GM21529 (cell line): ENCODE measurements around the gene NHLH1.
"Not testable (repeated sequence)": the region's sequence is repeated elsewhere in the genome, so short reads cannot be mapped to it uniquely, and the experiment has no call there.

Experiments used
- ATAC-seq: cut with Tn5 transposase; IDR thresholded peaks from one replicate; pipeline ENCODE4 v1.9.1; 2021; ENCODE audit not compliant: unreplicated experiment

Gene NHLH1

DNA sequence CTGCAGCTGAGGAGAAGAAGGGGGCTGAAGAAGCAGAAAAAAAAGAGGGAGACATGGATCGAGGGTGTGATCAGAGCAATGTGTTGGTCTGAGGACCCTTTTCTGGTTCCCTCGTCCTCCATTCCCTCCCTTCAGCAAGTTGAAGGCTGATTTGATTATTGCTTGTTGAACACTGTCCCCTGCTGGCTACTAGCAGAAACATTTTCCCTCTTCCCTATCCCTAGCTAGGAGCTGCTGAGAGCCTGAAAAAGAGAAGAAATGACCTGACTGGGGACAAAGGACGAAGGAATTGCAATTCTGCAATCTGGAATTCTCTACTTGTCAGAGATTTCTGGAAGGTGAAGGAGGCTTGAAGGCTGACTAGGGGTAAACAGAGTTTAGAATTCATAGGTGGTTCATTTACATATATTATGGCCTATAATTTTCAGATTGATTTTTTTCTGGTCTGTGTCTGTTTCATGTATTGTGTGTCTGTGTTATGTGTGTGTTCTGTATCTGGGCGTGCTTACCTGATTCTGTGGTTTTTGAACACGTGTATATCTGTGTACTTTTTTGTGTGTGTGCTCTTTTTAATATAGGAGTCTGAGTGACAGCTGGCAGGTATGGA, 9.8 kb downstream of the NHLH1 start:
- no peak for ATAC-seq

DNA sequence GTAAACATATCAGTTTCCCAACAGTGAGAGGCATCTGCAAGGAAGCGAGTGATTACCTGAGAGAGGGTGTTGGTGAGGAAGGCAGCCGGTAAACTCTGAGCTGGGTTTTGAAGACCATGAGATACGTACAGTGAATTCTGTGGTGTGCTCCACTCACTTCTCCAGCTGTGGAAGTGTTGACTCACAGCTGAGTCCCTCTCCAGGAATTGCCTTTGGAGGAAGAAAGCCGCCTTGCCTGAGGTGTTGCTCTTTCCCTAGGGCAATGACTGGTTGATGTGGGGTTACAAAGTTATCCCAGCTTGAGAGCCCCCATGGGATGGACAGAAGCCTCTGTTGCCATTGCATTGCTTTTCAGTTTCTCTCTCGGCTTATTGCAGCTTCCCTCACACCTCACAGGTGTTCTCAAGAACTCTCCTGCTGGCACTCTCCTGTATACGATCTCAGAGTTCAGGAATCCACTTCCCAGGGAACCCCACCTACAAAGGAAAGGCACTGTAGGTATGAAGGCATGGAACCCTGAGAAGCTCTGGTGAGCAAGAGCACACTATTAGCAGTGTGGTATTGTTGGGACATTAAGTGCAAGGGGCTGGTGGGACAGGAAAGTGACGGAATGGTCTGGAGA, 10.8 kb downstream of the NHLH1 start:
- ATAC-seq = no peak

DNA sequence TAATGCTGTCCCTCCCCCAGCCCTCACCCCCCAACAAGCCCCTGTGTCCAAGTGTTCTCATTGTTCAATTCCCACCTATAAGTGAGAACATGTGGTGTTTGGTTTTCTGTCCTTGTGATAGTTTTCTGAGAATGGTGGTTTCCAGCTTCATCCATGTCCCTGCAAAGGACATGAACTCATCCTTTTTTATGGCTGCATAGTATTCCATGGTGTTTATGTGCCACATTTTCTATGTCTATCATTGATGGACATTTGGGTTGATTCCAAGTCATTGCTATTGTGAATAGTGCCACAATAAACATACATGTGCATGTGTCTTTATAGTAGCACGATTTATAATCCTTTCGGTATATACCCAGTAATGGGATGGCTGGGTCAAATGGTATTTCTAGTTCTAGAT, 17.9 kb downstream of the NHLH1 start:
- ATAC-seq = not testable (repeated sequence)

DNA sequence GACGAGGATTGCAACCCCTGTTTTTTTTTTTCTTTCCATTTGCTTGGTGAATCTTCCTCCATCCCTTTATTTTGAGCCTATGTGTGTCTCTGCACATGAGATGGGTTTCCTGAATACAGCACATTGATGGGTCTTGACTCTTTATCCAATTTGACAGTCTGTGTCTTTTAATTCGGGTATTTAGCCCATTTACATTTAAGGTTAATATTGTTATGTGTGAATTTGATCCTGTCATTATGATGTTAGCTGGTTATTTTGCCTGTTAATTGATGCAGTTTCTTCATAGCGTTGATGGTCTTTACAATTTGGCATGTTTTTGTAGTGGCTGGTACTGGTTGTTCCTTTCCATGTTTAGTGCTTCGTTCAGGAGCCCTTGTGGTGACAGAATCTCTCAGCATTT, 21.5 kb downstream of the NHLH1 start:
- not testable (repeated sequence) for ATAC-seq

DNA sequence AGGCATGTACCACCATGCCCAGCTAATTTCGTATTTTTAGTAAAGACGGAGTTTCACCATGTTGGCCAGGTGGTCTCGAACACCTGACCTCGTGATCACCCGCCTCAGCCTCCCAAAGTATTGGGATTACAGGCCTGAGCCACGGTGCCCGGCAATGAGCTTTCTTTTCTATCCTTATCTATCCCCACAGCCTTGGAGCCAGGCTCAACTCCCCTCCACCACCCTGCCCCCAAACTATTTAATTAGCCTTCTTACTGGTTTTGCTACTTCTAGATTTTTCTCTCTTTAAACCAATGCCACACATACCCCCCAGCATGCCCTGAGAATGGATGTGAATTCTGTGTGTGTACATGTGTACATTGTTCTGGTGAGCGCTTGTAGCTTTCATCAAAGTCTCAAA, 27.8 kb downstream of the NHLH1 start:
- no peak for ATAC-seq

DNA sequence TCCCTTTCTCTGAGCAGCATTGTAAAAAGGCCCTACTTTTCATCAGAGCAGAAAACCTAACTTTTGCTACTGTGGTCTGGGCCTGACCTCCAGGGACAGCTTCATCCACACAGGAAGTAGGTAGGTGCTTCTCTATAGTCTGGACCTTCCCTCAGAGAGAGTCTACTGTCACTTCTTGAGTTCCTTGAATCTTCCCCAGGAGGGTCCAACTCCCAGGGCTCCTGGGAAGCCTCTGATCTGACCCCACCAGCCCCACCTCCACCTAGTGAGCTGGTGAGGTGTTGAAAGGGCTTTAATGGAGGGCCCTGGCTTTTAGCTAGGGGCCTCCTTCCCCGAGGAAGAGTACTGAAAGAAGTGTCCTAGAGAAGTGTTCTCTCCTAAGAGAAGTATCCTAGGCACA, 30.8 kb downstream of the NHLH1 start:
- ATAC-seq = no peak

DNA sequence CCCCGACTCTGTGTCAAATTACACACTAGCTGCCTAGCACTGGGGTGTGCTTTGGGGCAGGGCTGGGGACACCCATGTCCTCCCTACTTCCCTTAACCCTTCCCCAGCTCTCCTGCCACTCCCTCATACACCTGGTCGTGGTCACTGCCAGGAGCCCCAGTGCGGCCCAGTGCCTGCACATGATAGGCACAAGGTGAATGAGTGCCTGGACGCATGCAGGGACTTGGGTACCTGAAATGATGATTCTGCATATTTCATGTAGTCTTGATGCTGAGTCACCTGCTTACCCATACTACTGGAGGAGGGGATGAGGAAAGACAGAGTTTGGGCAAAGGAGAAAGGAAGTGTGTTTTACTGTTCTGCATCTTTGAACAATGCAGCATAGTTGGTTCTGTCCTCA, 32.0 kb downstream of the NHLH1 start:
- no peak for ATAC-seq

DNA sequence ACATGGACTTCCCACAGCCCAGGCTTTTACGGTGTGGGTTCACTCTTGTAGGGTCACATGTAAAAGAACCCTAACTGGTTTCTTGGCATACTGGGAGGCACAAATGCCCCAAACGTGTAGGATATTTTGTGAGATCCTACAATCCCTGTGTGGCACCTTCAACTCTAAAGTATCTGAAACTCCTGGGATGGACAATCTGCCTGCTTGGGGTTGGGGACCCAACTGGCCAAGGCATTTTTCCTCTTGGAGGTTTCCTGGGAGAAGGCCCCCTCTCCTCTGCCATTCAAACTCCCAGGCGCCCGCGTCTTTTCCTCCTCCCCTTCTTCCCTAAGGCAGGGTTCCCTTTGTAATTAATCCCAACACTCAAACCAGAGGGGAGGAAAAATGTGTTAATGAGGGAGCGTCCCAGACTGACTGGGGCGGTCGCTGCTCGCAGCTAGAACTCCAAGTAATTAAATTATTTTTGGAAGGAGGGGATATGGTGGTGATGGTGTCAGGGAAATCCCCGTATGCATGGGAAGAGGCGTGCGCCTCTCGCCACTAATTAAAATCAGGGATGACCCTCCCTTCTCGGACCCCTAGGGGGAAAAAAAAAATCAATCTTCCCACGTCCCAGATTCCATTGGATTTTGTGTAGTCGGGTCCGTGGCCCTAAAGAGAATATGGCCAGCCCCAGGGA, 32.8 kb downstream of the NHLH1 start:
- no peak for ATAC-seq

DNA sequence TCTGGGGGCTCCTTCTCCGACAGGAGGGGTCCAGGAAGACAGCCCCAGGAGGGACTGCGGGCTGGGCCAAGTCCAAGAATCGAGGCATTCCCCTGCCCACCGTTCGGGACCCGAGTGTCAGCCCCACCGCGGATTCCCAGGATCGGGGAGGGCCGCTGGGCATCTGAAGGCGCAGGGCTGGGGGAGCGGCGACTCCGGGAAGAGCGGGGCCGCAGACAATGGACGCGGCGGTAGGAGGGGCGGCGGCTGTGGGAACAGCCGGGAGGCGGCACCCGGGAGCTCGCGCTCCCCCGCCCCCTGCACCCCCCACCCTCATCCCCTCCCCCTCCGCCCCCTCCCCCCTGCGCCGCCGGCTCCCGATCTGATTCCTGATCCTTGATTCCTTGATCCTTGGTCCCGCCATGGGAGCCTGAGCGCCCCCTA, 33.4 kb downstream of the NHLH1 start, which contains the start of gene VANGL2:
Gene VANGL2 (plus strand): TSS at position 342 of the 423 bp plus-strand sequence. CDS start 15,274 bp downstream, outside the sequence.
- ATAC-seq = no peak

DNA sequence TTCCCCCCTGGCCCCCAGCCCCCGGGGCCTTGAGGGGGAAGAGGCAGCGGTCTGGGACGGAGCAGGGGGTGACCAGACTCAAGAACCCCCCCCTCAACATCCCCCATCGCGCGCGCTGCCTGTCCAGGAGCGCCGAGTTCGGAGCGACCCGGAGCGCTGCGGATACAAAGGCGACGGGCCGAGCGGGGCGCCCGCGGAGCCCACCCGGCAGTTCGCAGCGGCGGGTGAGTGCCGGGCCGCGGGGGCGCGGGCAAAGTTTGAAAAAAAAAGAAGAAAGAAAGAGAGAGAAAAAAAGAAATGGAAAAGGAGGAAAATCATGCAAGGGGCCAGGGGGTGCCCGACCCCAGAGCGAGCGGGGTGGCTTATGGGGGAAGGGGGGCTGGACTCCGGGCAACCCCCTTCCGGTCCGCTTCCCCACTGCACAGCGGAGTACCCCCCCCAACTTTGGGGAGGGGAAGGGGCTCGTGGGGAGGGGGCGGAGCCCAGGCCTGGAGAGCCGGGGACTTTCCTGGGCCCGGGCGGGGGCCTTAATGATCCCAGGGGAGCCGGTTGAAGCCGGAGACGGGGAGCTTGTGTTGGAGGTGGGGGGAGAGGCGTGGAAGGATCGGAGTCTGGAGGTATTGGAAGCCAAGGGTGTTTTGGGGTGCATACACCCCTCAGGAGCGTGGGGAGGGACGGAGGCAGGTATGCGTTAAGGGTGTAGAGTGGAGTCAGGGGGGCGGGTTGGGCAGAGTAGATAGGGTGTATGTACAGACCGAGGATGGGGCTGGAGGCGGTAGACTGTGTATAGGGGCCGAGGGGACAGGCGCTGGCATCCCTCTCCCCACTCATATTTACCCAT, 34.0 kb downstream of the NHLH1 start:
- no peak for ATAC-seq

DNA sequence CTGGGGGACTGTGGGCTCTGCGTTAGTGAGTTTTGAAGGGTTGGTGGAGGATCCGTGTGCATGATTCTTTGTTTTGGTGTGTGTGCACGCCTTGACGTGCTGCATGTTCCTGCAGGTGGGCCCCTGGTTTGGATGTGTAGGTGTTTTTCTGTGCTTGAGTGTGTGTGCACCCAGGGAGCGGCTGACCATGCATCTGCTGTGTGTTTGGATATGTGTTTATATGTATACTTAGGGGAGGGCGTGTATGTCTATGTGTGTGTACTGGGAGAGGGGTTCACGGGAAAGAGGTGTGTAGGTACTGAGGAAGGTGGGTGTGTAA, 34.6 kb downstream of the NHLH1 start:
- ATAC-seq = no peak

DNA sequence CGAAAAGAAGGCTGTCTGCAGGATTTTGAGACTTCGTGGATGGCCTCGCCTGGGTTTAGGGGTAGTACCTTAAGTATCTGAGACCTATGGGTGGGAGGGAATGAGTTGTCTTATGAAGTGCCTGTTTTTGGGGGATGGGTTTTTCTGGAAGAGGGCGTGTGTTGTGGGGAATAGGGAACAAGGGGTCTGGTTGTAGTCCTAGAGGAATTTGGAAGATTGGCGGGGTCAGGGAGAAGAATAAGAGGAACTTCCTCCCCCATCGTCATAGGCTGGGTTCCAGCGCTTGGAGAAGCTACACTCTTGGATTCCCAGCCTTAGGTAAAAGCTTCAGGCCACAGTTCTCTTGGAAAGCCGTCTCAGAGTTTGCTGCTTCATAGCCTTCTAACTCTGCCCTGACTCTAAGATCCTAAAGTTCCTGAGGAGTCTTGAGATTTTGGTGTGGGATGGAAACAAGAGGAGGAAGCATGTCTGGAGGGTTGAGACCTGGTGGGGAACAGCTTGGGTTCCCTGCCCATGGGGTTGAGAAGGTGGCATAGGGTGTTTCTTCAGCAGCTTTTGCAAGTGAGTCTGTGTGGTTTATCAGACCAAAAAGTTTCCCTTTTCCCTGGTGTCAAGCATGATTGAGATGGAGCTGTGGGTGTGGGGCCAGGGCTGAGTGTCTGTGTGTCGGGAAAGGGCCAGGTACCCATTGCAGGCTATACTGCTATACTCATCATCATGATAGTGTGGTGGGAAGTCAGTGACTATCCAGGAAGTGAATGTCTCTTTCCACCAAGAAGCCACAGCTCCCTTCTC, 35.3 kb downstream of the NHLH1 start:
- no peak for ATAC-seq

DNA sequence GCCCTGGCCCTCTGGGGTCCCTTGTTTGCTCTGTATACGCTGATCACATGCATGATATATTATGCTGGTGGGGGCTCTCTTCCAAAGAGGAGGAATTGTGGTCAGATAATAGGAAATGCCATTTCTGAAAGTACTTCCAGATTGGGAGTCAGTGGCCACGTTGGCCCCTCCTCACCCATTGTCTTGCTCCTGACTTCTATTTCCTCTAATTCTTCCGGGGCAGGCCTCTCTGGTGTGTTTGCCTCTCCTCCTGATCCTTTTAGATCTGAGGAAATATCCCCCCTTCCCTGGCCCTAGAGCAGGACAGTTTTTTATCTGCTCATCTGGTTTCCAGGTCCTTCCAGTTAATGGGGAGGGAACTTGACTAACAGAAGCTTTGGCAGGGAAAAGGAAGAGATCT, 36.4 kb downstream of the NHLH1 start:
- no peak for ATAC-seq

DNA sequence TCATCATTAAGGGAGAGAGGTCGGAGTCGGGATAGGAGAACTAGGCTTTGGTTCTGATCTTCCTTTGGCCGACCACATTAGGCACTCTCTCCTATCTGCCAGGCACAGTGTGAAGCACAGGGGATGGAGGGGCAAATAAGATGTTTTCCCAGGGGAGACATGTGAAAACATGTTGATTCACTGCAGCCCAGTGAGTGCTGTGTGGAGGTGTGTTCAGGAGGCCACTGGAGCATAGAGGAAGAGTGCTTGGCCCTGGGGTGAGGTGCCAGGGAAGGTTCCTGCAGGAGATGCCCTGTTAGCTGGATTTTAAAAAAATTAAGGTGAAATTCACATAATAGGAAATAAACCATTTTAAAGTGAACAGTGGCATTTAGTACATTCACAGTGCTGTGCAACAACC, 37.2 kb downstream of the NHLH1 start:
- no peak for ATAC-seq

DNA sequence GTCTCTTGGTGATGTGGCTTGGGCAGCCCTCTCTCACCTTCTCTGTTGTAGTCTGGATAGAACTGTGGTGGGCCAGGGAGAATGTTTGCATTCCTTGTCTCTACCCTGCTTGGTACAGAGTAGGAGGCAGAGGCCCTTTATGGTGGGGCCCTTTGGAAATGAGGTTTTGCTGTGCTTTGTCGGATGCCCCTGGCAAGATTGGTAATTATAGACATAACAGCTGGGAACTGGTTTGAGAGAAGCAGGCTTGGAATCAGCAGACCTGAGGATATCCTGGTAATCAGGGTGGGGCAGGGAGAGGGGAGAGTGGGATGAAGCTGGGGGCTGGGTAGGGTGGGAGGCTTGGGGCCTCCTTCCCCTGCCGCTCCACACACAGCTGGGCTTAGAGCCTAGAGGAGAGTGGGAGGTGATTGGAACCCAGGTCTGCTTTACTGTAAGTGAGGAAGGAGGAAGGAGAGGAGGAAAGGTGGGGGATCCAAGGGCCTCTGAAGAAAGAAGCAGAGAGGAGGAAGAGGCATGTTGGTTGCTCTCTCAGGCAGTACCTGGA, 38.5 kb downstream of the NHLH1 start:
- ATAC-seq = no peak

DNA sequence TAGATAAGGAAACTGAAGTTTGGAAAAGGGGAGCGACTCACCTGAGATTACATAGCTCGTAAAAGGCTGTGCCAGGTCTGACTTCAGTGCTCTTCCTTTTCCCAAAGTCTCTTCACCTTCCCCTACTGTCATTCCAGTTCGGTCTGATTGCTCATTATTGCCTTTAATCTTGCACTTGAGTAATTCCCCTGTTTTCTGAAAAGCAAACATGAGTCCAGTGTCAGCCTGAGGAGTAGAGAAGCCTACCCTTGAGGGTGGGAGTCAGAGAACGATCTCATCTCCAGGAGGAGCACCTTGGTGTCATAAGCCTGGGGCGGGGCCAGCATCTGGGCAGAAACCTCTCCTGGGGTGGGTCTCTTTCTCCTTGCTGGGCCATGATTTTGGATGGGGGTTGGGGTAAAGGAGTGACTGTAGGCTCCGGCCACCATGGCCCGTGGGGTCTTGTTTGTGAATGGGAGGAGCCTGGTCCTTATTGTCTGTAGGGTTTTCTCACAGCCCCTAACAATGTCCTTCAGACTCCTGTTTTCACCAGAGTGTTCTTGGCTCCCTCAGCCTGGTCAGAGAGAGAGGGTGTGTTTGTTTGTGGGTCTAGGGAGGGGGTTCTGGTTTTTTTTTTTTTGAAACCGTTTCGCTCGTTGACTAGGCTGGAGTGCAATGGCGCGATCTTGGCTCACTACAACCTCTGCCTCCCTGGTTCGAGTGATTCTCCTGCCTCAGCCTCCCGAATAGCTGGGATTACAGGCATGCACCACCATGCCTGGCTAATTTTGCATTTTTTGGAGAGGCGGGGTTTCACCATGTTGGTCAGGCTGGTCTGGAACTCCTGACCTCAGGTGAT, 39.5 kb downstream of the NHLH1 start:
- ATAC-seq = no peak

DNA sequence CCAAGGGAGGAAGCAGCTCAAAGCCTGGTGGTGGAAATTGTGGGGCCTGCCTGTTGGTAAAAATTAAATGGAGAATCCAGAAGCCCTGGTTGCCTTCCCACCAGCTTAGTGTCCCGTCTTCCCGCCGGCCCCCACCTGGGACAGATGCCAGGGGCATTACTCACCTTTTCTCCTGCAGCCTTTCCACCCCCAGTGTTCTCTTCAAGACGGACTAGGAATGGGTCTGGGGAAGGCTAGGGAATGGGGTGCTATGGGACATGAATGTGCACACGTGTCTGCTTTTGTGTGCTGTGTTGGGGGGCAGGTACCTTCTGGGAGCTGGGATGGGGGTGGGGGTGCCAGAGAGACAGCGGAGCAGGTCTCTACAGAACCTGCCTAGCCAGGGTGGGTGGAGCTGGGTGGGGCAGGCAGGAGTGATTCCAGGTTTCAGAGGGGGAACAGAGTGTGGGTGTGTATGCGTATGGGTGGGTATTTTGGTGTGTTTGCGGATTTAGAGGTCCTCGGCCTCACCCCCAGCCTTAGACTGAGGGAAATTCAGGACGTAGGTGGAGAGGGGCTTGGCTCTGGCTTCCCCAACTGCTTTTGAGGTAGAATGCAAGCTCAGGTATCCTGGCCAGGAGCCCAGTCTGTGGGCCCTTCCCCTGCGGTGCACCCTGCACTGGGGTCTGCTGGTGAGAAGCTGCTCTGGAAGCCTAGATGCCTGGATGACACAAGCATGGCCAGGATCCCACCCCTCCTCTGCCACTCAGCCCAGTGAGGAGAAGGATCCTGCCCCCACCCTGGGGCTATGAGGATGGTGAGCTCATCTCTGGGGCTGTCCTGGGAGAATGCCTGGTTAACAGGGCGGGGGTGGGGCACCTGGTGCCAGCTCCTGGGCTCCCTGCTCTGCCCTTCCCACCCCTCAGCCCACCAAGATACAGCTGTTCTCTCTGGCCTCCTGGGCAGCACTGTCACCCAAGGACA, 41.2 kb downstream of the NHLH1 start:
- no peak for ATAC-seq

DNA sequence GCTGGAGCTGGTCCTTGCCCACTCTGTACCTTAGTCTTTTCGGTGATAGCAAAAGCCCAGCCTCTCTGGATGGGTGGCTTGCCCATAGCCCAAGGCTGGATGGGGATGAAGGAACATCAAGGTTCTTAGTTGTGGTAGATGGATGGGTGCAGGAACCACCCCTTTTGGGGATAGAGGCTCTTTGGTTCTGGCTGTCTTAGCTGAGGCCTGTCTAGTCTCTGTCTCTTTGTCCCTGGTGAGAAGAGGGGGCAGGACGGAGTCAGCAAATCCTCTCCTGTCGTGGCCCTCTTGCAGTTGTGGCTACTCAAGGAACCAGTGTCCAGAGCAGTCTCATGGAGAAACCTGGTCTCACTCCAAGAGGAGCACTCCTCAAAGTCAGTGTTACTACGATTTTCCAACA, 42.0 kb downstream of the NHLH1 start:
- ATAC-seq = no peak

DNA sequence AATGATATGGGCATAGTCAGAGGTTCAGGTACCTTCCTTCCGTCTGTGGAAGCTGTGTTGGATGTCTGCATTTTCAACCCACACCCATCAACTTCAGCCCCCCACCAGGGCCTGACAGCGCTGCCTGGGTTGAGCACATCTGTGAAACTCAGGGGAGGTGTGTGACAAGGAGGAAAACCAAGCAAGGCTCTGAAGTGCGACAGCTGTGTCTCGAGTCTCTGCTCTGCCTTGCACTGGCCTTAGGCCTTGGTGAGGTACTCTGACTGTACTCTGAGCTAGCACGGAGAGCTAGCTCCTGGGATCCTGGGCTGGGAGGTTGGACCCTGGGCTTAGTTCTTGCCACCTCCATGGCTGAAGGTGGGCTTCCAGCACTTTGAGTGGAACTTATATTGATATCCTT, 42.6 kb downstream of the NHLH1 start:
- no peak for ATAC-seq
